Germinal center (tissue), 1 donor: ENCODE measurements around the gene REXO4.
"Not testable (repeated sequence)": the region's sequence is repeated elsewhere in the genome, so short reads cannot be mapped to it uniquely, and the experiment has no call there.

ENCODE experiments used
- DNase-seq: peaks from one replicate; pipeline ENCODE4 v3.0.0; 2012; ENCODE audit warnings: mixed read lengths, low spot score

The REXO4 gene

GRCh38 chr9:133417541-133418461 is at the start of gene REXO4:
REXO4 (minus strand) TSS chr9:133418010; CDS start chr9:133417844, 166 bp downstream.
- DNase-seq: peak; percentile 72

- DNase-seq: no peak
Observed at GRCh38 chr9:133467101-133467500, 49.3 kb upstream of the REXO4 start.

GRCh38 chr9:133465984-133466383 is 48.2 kb upstream of the REXO4 start:
- DNase-seq: no peak

GRCh38 chr9:133464638-133465037 is 46.8 kb upstream of the REXO4 start:
- DNase-seq: no peak

- no peak for DNase-seq
Observed at GRCh38 chr9:133463864-133464615, 46.2 kb upstream of the REXO4 start.

- peak; percentile 40 for DNase-seq
Observed at GRCh38 chr9:133463234-133463863, 45.5 kb upstream of the REXO4 start.

GRCh38 chr9:133461975-133462374 is 44.2 kb upstream of the REXO4 start:
- no peak for DNase-seq

GRCh38 chr9:133460405-133461175 is 42.8 kb upstream of the REXO4 start:
- peak; percentile 88 for DNase-seq

GRCh38 chr9:133459476-133460404 is 41.9 kb upstream of the REXO4 start, which contains the start of gene CACFD1:
CACFD1 (plus strand) TSS chr9:133459978; CDS start chr9:133460067, 89 bp downstream.
- DNase-seq: peak; percentile 98

- no peak for DNase-seq
Observed at GRCh38 chr9:133458643-133459312, 41.0 kb upstream of the REXO4 start.

GRCh38 chr9:133457748-133458147 is 39.9 kb upstream of the REXO4 start:
- DNase-seq: no peak

- DNase-seq: no peak
Observed at GRCh38 chr9:133457233-133457632, 39.4 kb upstream of the REXO4 start.

- no peak for DNase-seq
Observed at GRCh38 chr9:133456409-133456808, 38.6 kb upstream of the REXO4 start.

GRCh38 chr9:133455936-133456335 is 38.1 kb upstream of the REXO4 start:
- DNase-seq: no peak

GRCh38 chr9:133454943-133455673 is 37.3 kb upstream of the REXO4 start:
- no peak for DNase-seq

- DNase-seq: no peak
Observed at GRCh38 chr9:133454325-133454724, 36.5 kb upstream of the REXO4 start.

- no peak for DNase-seq
Observed at GRCh38 chr9:133453651-133454050, 35.8 kb upstream of the REXO4 start.

- no peak for DNase-seq
Observed at GRCh38 chr9:133452562-133452961, 34.8 kb upstream of the REXO4 start.

- DNase-seq: not testable (repeated sequence)
Observed at GRCh38 chr9:133451865-133452264, 34.1 kb upstream of the REXO4 start.
